Raji (cell line): ENCODE measurements around the gene S100A4.

ENCODE experiments used
- POLR2A ChIP-seq: IDR thresholded peaks from 2 replicates; pipeline ENCODE4 v1.6.1; 2011; ENCODE audit warnings: low read depth, low read length, control low read depth; ENCODE audit not compliant: insufficient read depth

S100A4 gene

GRCh38 chr1:153540394-153541361 lies 4.9 kb downstream of the S100A4 start, which contains the start of gene S100A5:
Gene S100A5, minus strand, starts transcription at chr1:153540934. Its CDS starts 743 bp downstream, at chr1:153540191.
- TF ChIP-seq POLR2A, result no peak

- no peak for TF ChIP-seq POLR2A
Observed at GRCh38 chr1:153539395-153540093, 6.1 kb downstream of the S100A4 start.

GRCh38 chr1:153538315-153538821 lies 7.2 kb downstream of the S100A4 start:
- no peak for TF ChIP-seq POLR2A

- TF ChIP-seq POLR2A, result no peak
Observed at GRCh38 chr1:153537376-153537730, 8.3 kb downstream of the S100A4 start.

- no peak for TF ChIP-seq POLR2A
Observed at GRCh38 chr1:153536671-153537375, 8.8 kb downstream of the S100A4 start.

GRCh38 chr1:153536012-153536670 lies 9.5 kb downstream of the S100A4 start:
- TF ChIP-seq POLR2A, result no peak

- no peak for TF ChIP-seq POLR2A
Observed at GRCh38 chr1:153535242-153536011, 10.2 kb downstream of the S100A4 start, which contains the start of gene S100A6. Gene S100A6, minus strand, starts transcription at chr1:153535991. Its CDS starts 652 bp downstream, at chr1:153535339.

- no peak for TF ChIP-seq POLR2A
Observed at GRCh38 chr1:153534925-153535241, 10.7 kb downstream of the S100A4 start.

- no peak for TF ChIP-seq POLR2A
Observed at GRCh38 chr1:153534226-153534924, 11.2 kb downstream of the S100A4 start.

- no peak for TF ChIP-seq POLR2A
Observed at GRCh38 chr1:153533689-153534201, 11.9 kb downstream of the S100A4 start.

- TF ChIP-seq POLR2A, result no peak
Observed at GRCh38 chr1:153532769-153533599, 12.6 kb downstream of the S100A4 start.

- no peak for TF ChIP-seq POLR2A
Observed at GRCh38 chr1:153532181-153532580, 13.4 kb downstream of the S100A4 start.

- no peak for TF ChIP-seq POLR2A
Observed at GRCh38 chr1:153531638-153532037, 14.0 kb downstream of the S100A4 start.

GRCh38 chr1:153527683-153528040 lies 17.9 kb downstream of the S100A4 start:
- no peak for TF ChIP-seq POLR2A
